ENCODE data around the gene GAL3ST2. TPM values are rescaled to one million over a fixed set of nuclear protein-coding genes. Genes with fewer than 3 reads are reported as not detected.

The GAL3ST2 gene
- total and polyA plus RNA-seq, 4 donors, result 0.40 TPM; not detected in 3

GRCh38 chr2:241812730-241813643 is 36.4 kb downstream of the GAL3ST2 start:
- H3K4me3 ChIP-seq, result no peak overlapping the region
- no peak overlapping the region for H3K27ac ChIP-seq (ENCODE audit: low read depth in 1 of 2, low read length in 1 of 2)
- DNase-seq (no peak), ATAC-seq (ENCODE audit: insufficient read depth, low FRiP score) (no peak)
- no peaks in the 10 kb centered on the region for H3K36me3 ChIP-seq (ENCODE audit: control insufficient read depth in 4 of 4, insufficient read depth in 4 of 4, low read length in 4 of 4)
- peaks cover 0 to 3% (median 0%) of the 10 kb centered on the region in 4 donors for H3K9me3 ChIP-seq (ENCODE audit: control insufficient read depth in 4 of 4, insufficient read depth in 3 of 4, low read length in 3 of 4)
- WGBS, 2 donors, result 84 to 91% methylated on average over 39 to 40 of the region's 40 CpGs
- no peaks in the 10 kb centered on the region for H3K4me1 ChIP-seq (ENCODE audit: control insufficient read depth in 5 of 5, insufficient read depth in 5 of 5, low read length in 5 of 5)
- no peak for TF ChIP-seq CTCF (IDR thresholded peaks at IDR 0.05; ENCODE audit: control extremely low read depth, extremely low read depth)
- no peak overlapping the region for H3K9ac ChIP-seq (ENCODE audit: insufficient read depth in 1 of 2, low read length in 2 of 2)
- no peaks in the 10 kb centered on the region for H3K27me3 ChIP-seq (ENCODE audit: control insufficient read depth in 3 of 3, insufficient read depth in 3 of 3, low read length in 2 of 3)

- ATAC-seq (ENCODE audit: insufficient read depth, low FRiP score), result no peak
- WGBS, 2 donors, result 39 to 47% methylated on average over 19 to 20 of the region's 20 CpGs
Observed at GRCh38 chr2:241813644-241814392, 37.2 kb downstream of the GAL3ST2 start.

GRCh38 chr2:241814393-241814642 is 37.7 kb downstream of the GAL3ST2 start:
- Histone ChIP-seq H3K27me3 (ENCODE audit: control insufficient read depth in 3 of 3, insufficient read depth in 3 of 3, low read length in 2 of 3) (no peaks in the 10 kb centered on the region), H3K27ac (ENCODE audit: low read depth in 1 of 2, low read length in 1 of 2) (no peak overlapping the region), H3K4me3 (no peak overlapping the region), H3K36me3 (ENCODE audit: control insufficient read depth in 4 of 4, insufficient read depth in 4 of 4, low read length in 4 of 4) (no peaks in the 10 kb centered on the region), H3K9ac (ENCODE audit: insufficient read depth in 1 of 2, low read length in 2 of 2) (no peak overlapping the region), H3K4me1 (ENCODE audit: control insufficient read depth in 5 of 5, insufficient read depth in 5 of 5, low read length in 5 of 5) (no peaks in the 10 kb centered on the region), H3K9me3 (ENCODE audit: control insufficient read depth in 4 of 4, insufficient read depth in 3 of 4, low read length in 3 of 4) (peaks cover 0 to 5% (median 0%) of the 10 kb centered on the region in 4 donors)
- WGBS, 2 donors, result 88 to 94% methylated on average over 16 to 17 of the region's 17 CpGs
- no peak for DNase-seq
- no peak for ATAC-seq (ENCODE audit: insufficient read depth, low FRiP score)
- no peak for TF ChIP-seq CTCF (IDR thresholded peaks at IDR 0.05; ENCODE audit: control extremely low read depth, extremely low read depth)

More at GRCh38 chr2:241813644-241814392, 37.2 kb downstream of the GAL3ST2 start:
- Histone ChIP-seq H3K36me3 (ENCODE audit: control insufficient read depth in 4 of 4, insufficient read depth in 4 of 4, low read length in 4 of 4) (no peaks in the 10 kb centered on the region), H3K9me3 (ENCODE audit: control insufficient read depth in 4 of 4, insufficient read depth in 3 of 4, low read length in 3 of 4) (peaks cover 0 to 3% (median 0%) of the 10 kb centered on the region in 4 donors), H3K27me3 (ENCODE audit: control insufficient read depth in 3 of 3, insufficient read depth in 3 of 3, low read length in 2 of 3) (no peaks in the 10 kb centered on the region), H3K4me3 (no peak overlapping the region), H3K27ac (ENCODE audit: low read depth in 1 of 2, low read length in 1 of 2) (no peak overlapping the region), H3K4me1 (ENCODE audit: control insufficient read depth in 5 of 5, insufficient read depth in 5 of 5, low read length in 5 of 5) (no peaks in the 10 kb centered on the region), H3K9ac (ENCODE audit: insufficient read depth in 1 of 2, low read length in 2 of 2) (no peak overlapping the region)
- DNase-seq, result no peak
- no peak for TF ChIP-seq CTCF (IDR thresholded peaks at IDR 0.05; ENCODE audit: control extremely low read depth, extremely low read depth)
